ENCODE results near the gene DALRD3. TPM values are rescaled to one million over a fixed set of nuclear protein-coding genes. Genes with fewer than 3 reads are reported as not detected.
A peak's percentile ranks its signal among the peaks of the same experiment; 100 is the strongest.

Gene DALRD3
- total RNA-seq, 2 experiments from 2014 or later: 20.2 to 22.8 TPM

GRCh38 chr3:48990636-48991469 is 27.5 kb downstream of the DALRD3 start:
- DNase-seq (peak; percentile 53), ATAC-seq (no peak)
- no peak for TF ChIP-seq CTCF (IDR thresholded peaks at IDR 0.05)
- no peaks in the 10 kb centered on the region for H3K9me3 Mint-ChIP-seq
- intact Hi-C loops (cut with micrococcal nuclease): no loop called here
- peak overlapping the region; percentile 92 for H3K4me3 Mint-ChIP-seq
- POLR2A ChIA-PET: interaction anchor here (0.6 to 6.5 kb wide), 12 partner anchors 14 to 791 kb away, joined by 3 to 72 read pairs (median 6); partner anchors contain the start of genes DALRD3, IMPDH2, NDUFAF3 and QRICH1
- H3K27me3 Mint-ChIP-seq: no peaks in the 10 kb centered on the region
- H3K4me1 Mint-ChIP-seq (ENCODE audit: low read depth): peaks cover 43% of the 10 kb centered on the region
- H3K27ac Mint-ChIP-seq: peak overlapping the region; percentile 91
- peaks cover 22% of the 10 kb centered on the region for H3K36me3 Mint-ChIP-seq (ENCODE audit: low read depth)
- CTCF ChIA-PET: interaction anchor here (1.1 to 6.5 kb wide), 7 partner anchors 18 to 442 kb away, joined by 3 to 78 read pairs (median 5); partner anchors contain the start of genes DALRD3, NDUFAF3 and WDR6

- no peaks in the 10 kb centered on the region for H3K27me3 Mint-ChIP-seq
- peaks cover 41% of the 10 kb centered on the region for H3K4me1 Mint-ChIP-seq (ENCODE audit: low read depth)
- intact Hi-C loops (cut with micrococcal nuclease): loop anchor here (5.0 kb wide), 1 partner anchor 32 kb away; the partner anchor contains the start of gene NDUFAF3
- ChIA-PET CTCF (interaction anchor here (0.6 to 6.5 kb wide), 11 partner anchors 9 to 326 kb away, joined by 3 to 78 read pairs (median 12); partner anchors contain the start of genes DALRD3, IMPDH2, NDUFAF3 and QRICH1), POLR2A (interaction anchor here (0.6 to 6.5 kb wide), 14 partner anchors 10 to 792 kb away, joined by 3 to 72 read pairs (median 6); partner anchors contain the start of genes DALRD3, IMPDH2, NDUFAF3 and QRICH1)
- TF ChIP-seq CTCF (IDR thresholded peaks at IDR 0.05): peak; percentile 11
- peak within 1 kb of the TSS; percentile 95 for H3K27ac Mint-ChIP-seq
- no peaks in the 10 kb centered on the region for H3K9me3 Mint-ChIP-seq
- peak; percentile 84 for ATAC-seq
- peak; percentile 92 for DNase-seq
- H3K36me3 Mint-ChIP-seq (ENCODE audit: low read depth): peaks cover 22% of the 10 kb centered on the region
- H3K4me3 Mint-ChIP-seq: peak within 1 kb of the TSS; percentile 92
These were observed 28.4 kb downstream of the DALRD3 start, which contains the start of gene P4HTM for GRCh38 chr3:48989796-48990635. P4HTM (plus strand) TSS chr3:48990241; CDS start chr3:48990257, 16 bp downstream.

- Mint-ChIP-seq H3K4me1 (ENCODE audit: low read depth) (peaks cover 36% of the 10 kb centered on the region), H3K4me3 (peak overlapping the region; percentile 92), H3K27ac (peak overlapping the region; percentile 95), H3K27me3 (no peaks in the 10 kb centered on the region), H3K36me3 (ENCODE audit: low read depth) (peaks cover 25% of the 10 kb centered on the region), H3K9me3 (no peaks in the 10 kb centered on the region)
- ChIA-PET CTCF (interaction anchor here (0.6 to 6.5 kb wide), 18 partner anchors 8 to 325 kb away, joined by 3 to 78 read pairs (median 4); partner anchors contain the start of genes ARIH2, DALRD3, IMPDH2 and NDUFAF3), POLR2A (interaction anchor here (0.6 to 6.5 kb wide), 15 partner anchors 11 to 350 kb away, joined by 3 to 72 read pairs (median 6); partner anchors contain the start of genes ARIH2, DALRD3, IMPDH2 and NDUFAF3)
- intact Hi-C loops (cut with micrococcal nuclease): loop anchor here (5.0 kb wide), 1 partner anchor 33 kb away; the partner anchor contains the start of gene NDUFAF3
- ATAC-seq (peak; percentile 3), DNase-seq (no peak)
- TF ChIP-seq CTCF (IDR thresholded peaks at IDR 0.05): no peak
These were observed 29.1 kb downstream of the DALRD3 start for GRCh38 chr3:48989126-48989795.

GRCh38 chr3:48985831-48986376 is 32.5 kb downstream of the DALRD3 start:
- no peak for ATAC-seq
- TF ChIP-seq CTCF (IDR thresholded peaks at IDR 0.05): no peak
- no peak for DNase-seq
- ChIA-PET CTCF (interaction anchor here (1.3 to 6.5 kb wide), 3 partner anchors 16 to 29 kb away, joined by 3 to 78 read pairs (median 5); partner anchors contain the start of genes DALRD3 and WDR6), POLR2A (no interaction called here)
- peaks cover 16% of the 10 kb centered on the region for H3K4me1 Mint-ChIP-seq (ENCODE audit: low read depth)
- H3K4me3 Mint-ChIP-seq: no peak overlapping the region
- intact Hi-C loops (cut with micrococcal nuclease): loop anchor here (5.0 kb wide), 1 partner anchor 36 kb away; the partner anchor contains the start of gene NDUFAF3
- no peak overlapping the region for H3K27ac Mint-ChIP-seq
- H3K36me3 Mint-ChIP-seq (ENCODE audit: low read depth): peaks cover 30% of the 10 kb centered on the region
- no peaks in the 10 kb centered on the region for H3K27me3 Mint-ChIP-seq
- no peaks in the 10 kb centered on the region for H3K9me3 Mint-ChIP-seq

All from activated CD8-positive, alpha-beta T cell treated with anti-CD3 and anti-CD28 coated beads for 36 hours (primary cell).